Memory B cell (primary cell): ENCODE results near the gene ZBTB2.

Experiments
- ATAC-seq: fragments of 150-1000 bp; cut with Tn5 transposase; 2 replicates; pipeline ENCODE4 v1.10.0; 2021; ENCODE audit warnings: low read depth, mild to moderate bottlenecking, moderate library complexity
- DNase-seq, 2 donors: peaks; one replicate each; pipeline ENCODE4 v3.0.0; 2022; ENCODE audit warnings: low spot score in 2 of 2
- H3K27ac Mint-ChIP-seq: one replicate; pipeline ENCODE4 v1.8.0; 2022; ENCODE audit warnings: mild to moderate bottlenecking, moderate library complexity, mixed read lengths
- H3K27me3 Mint-ChIP-seq: one replicate; pipeline ENCODE4 v1.8.0; 2022; ENCODE audit warnings: mixed read lengths
- H3K36me3 Mint-ChIP-seq: one replicate; pipeline ENCODE4 v1.8.0; 2022; ENCODE audit warnings: mild to moderate bottlenecking, mixed read lengths
- H3K4me1 Mint-ChIP-seq: one replicate; pipeline ENCODE4 v1.8.0; 2022; ENCODE audit warnings: mixed read lengths
- H3K4me3 Mint-ChIP-seq: one replicate; pipeline ENCODE4 v1.8.0; 2022; ENCODE audit warnings: mild to moderate bottlenecking, moderate library complexity, mixed read lengths
- H3K9me3 Mint-ChIP-seq: one replicate; pipeline ENCODE4 v1.8.0; 2022; ENCODE audit warnings: mixed read lengths

Gene ZBTB2

GRCh38 chr6:151414641-151415260 is 23.4 kb upstream of the ZBTB2 start:
- no peak for ATAC-seq
- Mint-ChIP-seq H3K4me1 (peaks cover 4% of the 10 kb centered on the region), H3K9me3 (peaks cover 3% of the 10 kb centered on the region), H3K36me3 (peaks cover 37% of the 10 kb centered on the region), H3K4me3 (no peak overlapping the region), H3K27me3 (no peaks in the 10 kb centered on the region), H3K27ac (no peak overlapping the region)
- DNase-seq, result no peak

GRCh38 chr6:151413372-151414145 is 22.2 kb upstream of the ZBTB2 start:
- H3K27me3 Mint-ChIP-seq, result no peaks in the 10 kb centered on the region
- peaks cover 37% of the 10 kb centered on the region for H3K36me3 Mint-ChIP-seq
- no peak for DNase-seq
- H3K9me3 Mint-ChIP-seq, result peaks cover 3% of the 10 kb centered on the region
- H3K4me3 Mint-ChIP-seq, result no peak overlapping the region
- no peak for ATAC-seq
- peak overlapping the region; percentile 74 for H3K27ac Mint-ChIP-seq
- H3K4me1 Mint-ChIP-seq, result peaks cover 11% of the 10 kb centered on the region

GRCh38 chr6:151412909-151413308 is 21.6 kb upstream of the ZBTB2 start:
- DNase-seq (no peak), ATAC-seq (no peak)
- Mint-ChIP-seq H3K4me3 (no peak overlapping the region), H3K9me3 (peaks cover 3% of the 10 kb centered on the region), H3K36me3 (peaks cover 38% of the 10 kb centered on the region), H3K27me3 (no peaks in the 10 kb centered on the region), H3K27ac (no peak overlapping the region), H3K4me1 (peaks cover 12% of the 10 kb centered on the region)

GRCh38 chr6:151409679-151410078 is 18.3 kb upstream of the ZBTB2 start:
- Mint-ChIP-seq H3K27me3 (no peaks in the 10 kb centered on the region), H3K36me3 (peaks cover 29% of the 10 kb centered on the region), H3K27ac (peak overlapping the region; percentile 32), H3K4me3 (no peak overlapping the region), H3K9me3 (peaks cover 3% of the 10 kb centered on the region), H3K4me1 (peaks cover 18% of the 10 kb centered on the region)
- DNase-seq (no peak), ATAC-seq (no peak)

- H3K27ac Mint-ChIP-seq, result peak overlapping the region; percentile 32
These were observed 17.9 kb upstream of the ZBTB2 start for GRCh38 chr6:151409260-151409659.

GRCh38 chr6:151408858-151409257 is 17.5 kb upstream of the ZBTB2 start:
- Mint-ChIP-seq H3K9me3 (no peaks in the 10 kb centered on the region), H3K27ac (peak overlapping the region; percentile 32)
- ATAC-seq, result no peak

More at GRCh38 chr6:151409260-151409659, 17.9 kb upstream of the ZBTB2 start:
- H3K36me3 Mint-ChIP-seq, result peaks cover 25% of the 10 kb centered on the region
- H3K9me3 Mint-ChIP-seq, result peaks cover 1% of the 10 kb centered on the region
- ATAC-seq (no peak), DNase-seq (no peak)
- peaks cover 17% of the 10 kb centered on the region for H3K4me1 Mint-ChIP-seq
- no peaks in the 10 kb centered on the region for H3K27me3 Mint-ChIP-seq
- H3K4me3 Mint-ChIP-seq, result no peak overlapping the region

GRCh38 chr6:151403919-151404308 is 12.6 kb upstream of the ZBTB2 start:
- H3K27me3 Mint-ChIP-seq, result no peaks in the 10 kb centered on the region
- H3K27ac Mint-ChIP-seq, result peak overlapping the region; percentile 42

More at GRCh38 chr6:151408858-151409257, 17.5 kb upstream of the ZBTB2 start:
- Mint-ChIP-seq H3K4me3 (no peak overlapping the region), H3K4me1 (peaks cover 14% of the 10 kb centered on the region), H3K27me3 (no peaks in the 10 kb centered on the region), H3K36me3 (peaks cover 22% of the 10 kb centered on the region)
- no peak for DNase-seq

GRCh38 chr6:151402228-151402627 is 10.9 kb upstream of the ZBTB2 start:
- no peak overlapping the region for H3K4me3 Mint-ChIP-seq
- peaks cover 20% of the 10 kb centered on the region for H3K4me1 Mint-ChIP-seq
- ATAC-seq (no peak), DNase-seq (no peak)
- peaks cover 11% of the 10 kb centered on the region for H3K36me3 Mint-ChIP-seq
- no peaks in the 10 kb centered on the region for H3K27me3 Mint-ChIP-seq
- no peak overlapping the region for H3K27ac Mint-ChIP-seq
- no peaks in the 10 kb centered on the region for H3K9me3 Mint-ChIP-seq

More at GRCh38 chr6:151403919-151404308, 12.6 kb upstream of the ZBTB2 start:
- H3K4me3 Mint-ChIP-seq, result no peak overlapping the region
- DNase-seq, result no peak
- H3K9me3 Mint-ChIP-seq, result no peaks in the 10 kb centered on the region
- no peak for ATAC-seq
- peaks cover 14% of the 10 kb centered on the region for H3K36me3 Mint-ChIP-seq
- peaks cover 19% of the 10 kb centered on the region for H3K4me1 Mint-ChIP-seq

GRCh38 chr6:151400473-151400872 is 9.1 kb upstream of the ZBTB2 start:
- Mint-ChIP-seq H3K4me3 (no peak overlapping the region), H3K4me1 (peaks cover 23% of the 10 kb centered on the region), H3K27ac (peak overlapping the region; percentile 24), H3K27me3 (no peaks in the 10 kb centered on the region), H3K36me3 (peaks cover 11% of the 10 kb centered on the region), H3K9me3 (no peaks in the 10 kb centered on the region)
- DNase-seq (no peak), ATAC-seq (no peak)

- no peak for ATAC-seq
- Mint-ChIP-seq H3K36me3 (peaks cover 11% of the 10 kb centered on the region), H3K27ac (no peak overlapping the region), H3K27me3 (no peaks in the 10 kb centered on the region), H3K4me1 (peaks cover 29% of the 10 kb centered on the region), H3K9me3 (no peaks in the 10 kb centered on the region), H3K4me3 (no peak overlapping the region)
- DNase-seq, result no peak
These were observed 8.3 kb upstream of the ZBTB2 start for GRCh38 chr6:151399679-151400078.

- no peaks in the 10 kb centered on the region for H3K9me3 Mint-ChIP-seq
- peaks cover 45% of the 10 kb centered on the region for H3K4me1 Mint-ChIP-seq
- peak overlapping the region; percentile 98 for H3K27ac Mint-ChIP-seq
- peaks cover 5% of the 10 kb centered on the region for H3K36me3 Mint-ChIP-seq
- H3K27me3 Mint-ChIP-seq, result no peaks in the 10 kb centered on the region
- ATAC-seq, result no peak
- peak overlapping the region; percentile 12 for H3K4me3 Mint-ChIP-seq
- DNase-seq, result no peak
These were observed 2.1 kb upstream of the ZBTB2 start for GRCh38 chr6:151393410-151393809.

GRCh38 chr6:151392427-151392826 is 1.1 kb upstream of the ZBTB2 start:
- DNase-seq (no peak), ATAC-seq (no peak)
- H3K9me3 Mint-ChIP-seq, result no peaks in the 10 kb centered on the region
- no peaks in the 10 kb centered on the region for H3K27me3 Mint-ChIP-seq
- peak overlapping the region; percentile 98 for H3K27ac Mint-ChIP-seq
- H3K36me3 Mint-ChIP-seq, result peaks cover 5% of the 10 kb centered on the region
- H3K4me3 Mint-ChIP-seq, result peak overlapping the region; percentile 100
- peaks cover 40% of the 10 kb centered on the region for H3K4me1 Mint-ChIP-seq

- peak overlapping the region; percentile 100 for H3K4me3 Mint-ChIP-seq
- H3K36me3 Mint-ChIP-seq, result peaks cover 4% of the 10 kb centered on the region
- DNase-seq (peak; percentile 76 to 83), ATAC-seq (peak; percentile 10)
- no peaks in the 10 kb centered on the region for H3K27me3 Mint-ChIP-seq
- H3K4me1 Mint-ChIP-seq, result peaks cover 33% of the 10 kb centered on the region
- no peaks in the 10 kb centered on the region for H3K9me3 Mint-ChIP-seq
- peak overlapping the region; percentile 98 for H3K27ac Mint-ChIP-seq
These were observed 398 bp downstream of the ZBTB2 start for GRCh38 chr6:151390851-151391470.

GRCh38 chr6:151390276-151390850 is 996 bp downstream of the ZBTB2 start:
- Mint-ChIP-seq H3K4me1 (peaks cover 32% of the 10 kb centered on the region), H3K4me3 (peak overlapping the region; percentile 82), H3K27ac (peak overlapping the region; percentile 98), H3K27me3 (no peaks in the 10 kb centered on the region), H3K36me3 (peaks cover 4% of the 10 kb centered on the region), H3K9me3 (no peaks in the 10 kb centered on the region)
- ATAC-seq (peak; percentile 71), DNase-seq (peak; percentile 93 to 98)
